ENCODE measurements around the gene RAB7B.

DNA sequence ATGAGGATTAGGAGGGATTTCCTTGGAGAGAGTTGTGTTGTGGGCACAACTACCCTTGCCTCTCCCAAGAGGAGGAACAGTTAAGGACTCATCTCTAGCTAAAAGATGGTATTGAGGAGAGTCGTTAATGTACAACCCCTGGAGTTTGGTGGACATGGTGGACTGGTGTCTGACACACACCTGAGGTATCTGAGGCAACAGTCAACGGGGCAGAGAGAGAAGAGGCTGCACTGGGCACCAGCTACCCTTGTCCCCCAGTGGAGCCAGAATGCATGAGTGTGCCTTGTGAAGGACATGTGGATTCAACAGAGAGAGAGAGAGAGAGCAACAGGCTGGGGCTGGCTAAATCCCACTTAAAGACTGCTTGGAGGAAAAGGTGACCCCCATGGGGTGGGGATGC, 13.0 kb downstream of the RAB7B start:
- no peak for TF ChIP-seq CTCF (IDR thresholded peaks at IDR 0.05; ENCODE audit: insufficient read depth, low read depth, low read length)
- TF ChIP-seq EZH2 (IDR thresholded peaks at IDR 0.05; ENCODE audit: insufficient read depth, low read length), result no peak

Data from astrocyte (in vitro differentiated cells and primary cell).